GM12864 (cell line): ENCODE data around the gene TGFBR1.
A peak's percentile ranks its signal among the peaks of the same experiment; 100 is the strongest.

Source experiments
- DNase-seq: peaks from one replicate; pipeline ENCODE4 v3.0.0-alpha.2; 2011; ENCODE audit warnings: low read depth
- H3K4me3 ChIP-seq: 2 replicates; pipeline ENCODE4 v1.5.1; 2011; ENCODE audit warnings: mild to moderate bottlenecking, low read depth, low read length, control low read depth
- TF ChIP-seq, protein P1 (sequence below): IDR thresholded peaks from 2 replicates; pipeline ENCODE4 v1.5.1; 2011; ENCODE audit warnings: low read depth, mild to moderate bottlenecking, moderate library complexity, low read length, control low read depth, inconsistent platforms; ENCODE audit errors: missing control alignments

TGFBR1 gene

GRCh38 chr9:99184475-99185347, 79.8 kb downstream of the TGFBR1 start:
- TF ChIP-seq, protein P1, sequence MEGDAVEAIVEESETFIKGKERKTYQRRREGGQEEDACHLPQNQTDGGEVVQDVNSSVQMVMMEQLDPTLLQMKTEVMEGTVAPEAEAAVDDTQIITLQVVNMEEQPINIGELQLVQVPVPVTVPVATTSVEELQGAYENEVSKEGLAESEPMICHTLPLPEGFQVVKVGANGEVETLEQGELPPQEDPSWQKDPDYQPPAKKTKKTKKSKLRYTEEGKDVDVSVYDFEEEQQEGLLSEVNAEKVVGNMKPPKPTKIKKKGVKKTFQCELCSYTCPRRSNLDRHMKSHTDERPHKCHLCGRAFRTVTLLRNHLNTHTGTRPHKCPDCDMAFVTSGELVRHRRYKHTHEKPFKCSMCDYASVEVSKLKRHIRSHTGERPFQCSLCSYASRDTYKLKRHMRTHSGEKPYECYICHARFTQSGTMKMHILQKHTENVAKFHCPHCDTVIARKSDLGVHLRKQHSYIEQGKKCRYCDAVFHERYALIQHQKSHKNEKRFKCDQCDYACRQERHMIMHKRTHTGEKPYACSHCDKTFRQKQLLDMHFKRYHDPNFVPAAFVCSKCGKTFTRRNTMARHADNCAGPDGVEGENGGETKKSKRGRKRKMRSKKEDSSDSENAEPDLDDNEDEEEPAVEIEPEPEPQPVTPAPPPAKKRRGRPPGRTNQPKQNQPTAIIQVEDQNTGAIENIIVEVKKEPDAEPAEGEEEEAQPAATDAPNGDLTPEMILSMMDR = peak; percentile 98
- no peak overlapping the region for H3K4me3 ChIP-seq
- DNase-seq = peak; percentile 83

DNA sequence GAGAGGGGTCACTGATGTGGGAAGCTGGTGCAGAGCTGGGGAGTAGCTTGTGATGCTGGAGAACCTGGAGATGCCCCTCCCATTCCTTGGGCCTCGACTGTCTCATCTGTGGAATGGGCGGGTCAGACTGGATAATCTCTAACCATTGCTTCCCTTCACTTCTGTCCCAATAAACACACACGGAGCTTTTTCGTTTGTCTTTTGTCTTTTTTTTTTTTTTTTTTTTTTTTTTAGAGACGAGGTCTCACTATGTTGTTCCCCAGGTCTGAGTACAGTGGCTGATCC, 80.4 kb downstream of the TGFBR1 start:
- no peak overlapping the region for H3K4me3 ChIP-seq
- TF ChIP-seq, protein P1 = no peak
- no peak for DNase-seq

DNA sequence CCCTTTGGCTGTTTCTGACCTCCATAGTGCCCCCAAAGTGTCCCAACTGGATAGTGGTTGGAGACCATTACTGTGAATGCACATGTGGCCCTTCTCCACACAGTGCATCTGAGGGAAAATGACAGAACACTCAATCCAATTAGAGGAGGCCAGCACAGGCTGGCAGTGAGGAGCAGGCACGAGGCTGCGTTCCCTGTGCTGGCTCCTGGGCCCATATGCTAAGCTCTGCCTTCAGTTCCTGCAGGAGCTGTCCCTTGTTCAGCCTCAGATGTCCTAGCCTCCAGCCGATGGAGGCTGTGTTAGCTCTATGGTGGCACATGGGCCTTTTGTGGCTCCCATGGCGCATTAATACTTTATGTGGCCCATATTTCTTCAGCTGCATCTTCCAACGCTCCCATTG, 81.0 kb downstream of the TGFBR1 start:
- DNase-seq = no peak
- TF ChIP-seq, protein P1 = no peak
- no peak overlapping the region for H3K4me3 ChIP-seq

GRCh38 chr9:99187311-99187710, 82.4 kb downstream of the TGFBR1 start:
- DNase-seq = no peak
- TF ChIP-seq, protein P1 = no peak
- H3K4me3 ChIP-seq = no peak overlapping the region

DNA sequence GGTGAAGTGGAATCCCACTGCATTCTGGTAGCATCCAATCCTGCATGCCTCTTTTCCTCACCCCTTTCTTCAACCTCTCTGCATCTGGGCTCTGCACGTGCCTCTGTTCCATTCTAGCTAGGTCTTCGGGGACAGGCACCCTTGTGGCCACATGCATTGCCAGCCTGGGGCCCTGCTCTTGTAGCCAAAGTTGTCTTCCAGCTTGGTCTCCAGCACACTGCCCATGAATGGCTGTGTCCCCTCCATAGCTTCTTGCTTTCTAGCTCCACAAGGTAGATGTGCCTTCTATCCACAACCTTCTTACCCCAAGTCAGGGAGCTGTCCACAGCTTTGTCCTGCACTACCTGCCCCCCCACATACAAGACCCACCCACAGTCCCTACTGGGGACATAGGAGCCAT, 84.3 kb downstream of the TGFBR1 start:
- TF ChIP-seq, protein P1 = no peak
- no peak for DNase-seq
- no peak overlapping the region for H3K4me3 ChIP-seq

GRCh38 chr9:99189887-99190596, 85.1 kb downstream of the TGFBR1 start:
- TF ChIP-seq, protein P1 = no peak
- DNase-seq = no peak
- H3K4me3 ChIP-seq = no peak overlapping the region
